Progenitor cell of endocrine pancreas (in vitro differentiated cells): ENCODE measurements around the gene SPOUT1. TPM values are rescaled to one million over a fixed set of nuclear protein-coding genes. Genes with fewer than 3 reads are reported as not detected.

Source experiments
- DNase-seq: peaks from one replicate; pipeline ENCODE4 v3.0.0; 2021; ENCODE audit warnings: low spot score; ENCODE audit not compliant: unreplicated experiment
- H3K27ac Mint-ChIP-seq: 2 replicates; pipeline ENCODE4 v1.8.0; 2021; ENCODE audit warnings: mild to moderate bottlenecking, moderate library complexity, mixed read lengths
- H3K27me3 Mint-ChIP-seq: 2 replicates; pipeline ENCODE4 v1.8.0; 2021; ENCODE audit warnings: mixed read lengths
- H3K36me3 Mint-ChIP-seq: 2 replicates; pipeline ENCODE4 v1.8.0; 2022; ENCODE audit warnings: mixed read lengths; ENCODE audit not compliant: insufficient read depth
- H3K4me1 Mint-ChIP-seq: 2 replicates; pipeline ENCODE4 v1.8.0; 2021; ENCODE audit warnings: low read depth, mixed read lengths
- H3K4me3 Mint-ChIP-seq: 2 replicates; pipeline ENCODE4 v1.8.0; 2021; ENCODE audit warnings: low read depth, mild to moderate bottlenecking, moderate library complexity, mixed read lengths
- H3K9me3 Mint-ChIP-seq: 2 replicates; pipeline ENCODE4 v1.8.0; 2021; ENCODE audit warnings: low read depth, mixed read lengths
- total RNA-seq: library from RNA; stranded (reverse); gene quantifications from 2 replicates; pipeline ENCODE4 v1.2.1, GENCODE V29; 2021
- TF ChIP-seq, protein P1 (sequence below): fragments of 200-600 bp; sonication (generic); IDR thresholded peaks from one replicate; pipeline ENCODE4 v1.5.0; 2021; ENCODE audit warnings: antibody characterized with exemption, mild to moderate bottlenecking; ENCODE audit not compliant: unreplicated experiment

Gene SPOUT1
- total RNA-seq, 1 donor from 2014 or later: 47.5 TPM

DNA sequence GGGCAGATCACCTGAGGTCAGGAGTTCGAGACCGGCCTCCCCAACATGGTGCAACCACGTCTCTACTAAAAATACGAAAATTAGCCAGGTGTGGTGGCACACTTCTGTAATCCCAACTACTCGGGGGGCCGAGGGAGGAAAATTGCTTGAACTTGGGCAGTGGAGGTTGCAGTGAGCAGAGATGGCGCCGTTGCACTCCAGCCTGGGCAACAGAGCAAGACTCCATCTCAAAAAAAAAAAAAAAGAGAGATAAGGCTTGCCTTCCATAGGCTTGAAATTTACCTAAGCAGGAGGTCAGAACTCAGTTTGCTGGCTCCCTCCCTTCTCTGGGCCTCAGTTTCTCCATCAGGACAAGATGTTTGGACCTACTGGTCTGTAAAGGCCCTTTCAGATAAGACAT lies 1.3 kb downstream of the SPOUT1 start:
- TF ChIP-seq, protein P1, sequence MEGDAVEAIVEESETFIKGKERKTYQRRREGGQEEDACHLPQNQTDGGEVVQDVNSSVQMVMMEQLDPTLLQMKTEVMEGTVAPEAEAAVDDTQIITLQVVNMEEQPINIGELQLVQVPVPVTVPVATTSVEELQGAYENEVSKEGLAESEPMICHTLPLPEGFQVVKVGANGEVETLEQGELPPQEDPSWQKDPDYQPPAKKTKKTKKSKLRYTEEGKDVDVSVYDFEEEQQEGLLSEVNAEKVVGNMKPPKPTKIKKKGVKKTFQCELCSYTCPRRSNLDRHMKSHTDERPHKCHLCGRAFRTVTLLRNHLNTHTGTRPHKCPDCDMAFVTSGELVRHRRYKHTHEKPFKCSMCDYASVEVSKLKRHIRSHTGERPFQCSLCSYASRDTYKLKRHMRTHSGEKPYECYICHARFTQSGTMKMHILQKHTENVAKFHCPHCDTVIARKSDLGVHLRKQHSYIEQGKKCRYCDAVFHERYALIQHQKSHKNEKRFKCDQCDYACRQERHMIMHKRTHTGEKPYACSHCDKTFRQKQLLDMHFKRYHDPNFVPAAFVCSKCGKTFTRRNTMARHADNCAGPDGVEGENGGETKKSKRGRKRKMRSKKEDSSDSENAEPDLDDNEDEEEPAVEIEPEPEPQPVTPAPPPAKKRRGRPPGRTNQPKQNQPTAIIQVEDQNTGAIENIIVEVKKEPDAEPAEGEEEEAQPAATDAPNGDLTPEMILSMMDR: no peak
- H3K36me3 Mint-ChIP-seq: peaks cover 11% of the 10 kb centered on the region
- H3K27ac Mint-ChIP-seq: no peak overlapping the region

DNA sequence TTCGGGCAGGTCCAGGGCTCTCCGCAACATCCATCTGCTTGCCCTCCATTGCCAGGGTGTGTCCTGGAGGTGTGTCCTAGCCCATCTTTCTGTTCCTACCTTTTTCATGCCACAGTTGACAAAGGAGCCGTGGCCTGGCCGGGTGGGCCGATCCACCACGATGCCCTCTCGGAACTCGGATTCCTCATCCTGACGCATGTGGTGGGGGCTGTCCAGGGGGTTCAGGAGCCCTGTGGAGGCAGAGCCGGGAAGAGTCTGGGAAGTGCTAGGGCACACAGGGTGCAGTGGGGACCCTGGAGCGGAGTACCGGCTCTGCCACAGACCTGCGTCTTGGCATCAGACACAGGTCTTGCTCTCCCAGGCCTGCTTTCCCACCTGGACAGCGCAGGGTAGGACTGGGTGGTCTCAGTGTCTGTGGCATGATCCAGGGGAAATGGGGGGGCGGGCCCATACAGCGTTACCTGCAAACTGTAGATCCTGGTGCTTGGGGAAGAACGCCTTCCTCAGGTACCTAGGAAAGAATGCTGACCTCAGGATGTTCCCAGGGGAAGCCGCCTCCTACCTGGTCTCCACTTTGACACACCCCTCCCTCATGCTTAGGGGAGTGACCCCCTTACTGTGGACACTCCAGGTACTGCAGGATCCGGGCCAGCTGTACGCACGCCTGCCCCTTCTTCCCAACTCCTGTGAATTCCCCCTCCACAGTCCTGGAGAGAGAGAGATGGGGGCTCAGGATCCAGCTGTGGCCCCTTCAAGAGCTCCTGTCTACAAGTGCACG lies 3.5 kb downstream of the SPOUT1 start:
- Mint-ChIP-seq H3K9me3 (no peaks in the 10 kb centered on the region), H3K4me1 (peaks cover 8% of the 10 kb centered on the region), H3K36me3 (peaks cover 12% of the 10 kb centered on the region), H3K4me3 (no peak overlapping the region), H3K27ac (no peak overlapping the region), H3K27me3 (no peaks in the 10 kb centered on the region)
- DNase-seq: no peak
- TF ChIP-seq, protein P1: peak; percentile 14

More for the DNA sequence above, 1.3 kb downstream of the SPOUT1 start:
- no peaks in the 10 kb centered on the region for H3K27me3 Mint-ChIP-seq
- H3K9me3 Mint-ChIP-seq: no peaks in the 10 kb centered on the region
- H3K4me1 Mint-ChIP-seq: peaks cover 8% of the 10 kb centered on the region
- DNase-seq: no peak
- H3K4me3 Mint-ChIP-seq: peak overlapping the region; percentile 88

DNA sequence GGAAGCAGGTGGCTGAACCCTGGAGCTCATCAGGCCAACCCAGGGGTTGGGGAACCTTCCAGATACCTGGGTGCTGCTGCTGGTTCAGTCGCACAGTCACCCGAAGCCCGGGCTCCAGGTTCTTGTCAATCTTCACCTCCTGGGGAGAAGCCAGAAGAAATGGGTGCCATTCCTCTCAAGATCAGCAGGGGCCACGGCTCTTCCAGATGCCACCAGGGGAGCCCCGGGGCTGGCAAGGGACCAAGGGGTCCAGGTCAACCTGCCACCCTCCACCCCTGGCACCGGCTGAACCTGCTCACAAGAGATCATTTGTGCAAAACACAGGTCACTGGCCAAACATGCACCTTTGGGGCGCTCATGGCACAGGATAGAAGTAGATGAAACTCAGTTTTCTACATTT lies 4.7 kb downstream of the SPOUT1 start:
- peaks cover 8% of the 10 kb centered on the region for H3K4me1 Mint-ChIP-seq
- no peaks in the 10 kb centered on the region for H3K9me3 Mint-ChIP-seq
- no peaks in the 10 kb centered on the region for H3K27me3 Mint-ChIP-seq
- H3K36me3 Mint-ChIP-seq: peaks cover 12% of the 10 kb centered on the region
- DNase-seq: no peak
- TF ChIP-seq, protein P1: no peak
- H3K4me3 Mint-ChIP-seq: no peak overlapping the region
- no peak overlapping the region for H3K27ac Mint-ChIP-seq

DNA sequence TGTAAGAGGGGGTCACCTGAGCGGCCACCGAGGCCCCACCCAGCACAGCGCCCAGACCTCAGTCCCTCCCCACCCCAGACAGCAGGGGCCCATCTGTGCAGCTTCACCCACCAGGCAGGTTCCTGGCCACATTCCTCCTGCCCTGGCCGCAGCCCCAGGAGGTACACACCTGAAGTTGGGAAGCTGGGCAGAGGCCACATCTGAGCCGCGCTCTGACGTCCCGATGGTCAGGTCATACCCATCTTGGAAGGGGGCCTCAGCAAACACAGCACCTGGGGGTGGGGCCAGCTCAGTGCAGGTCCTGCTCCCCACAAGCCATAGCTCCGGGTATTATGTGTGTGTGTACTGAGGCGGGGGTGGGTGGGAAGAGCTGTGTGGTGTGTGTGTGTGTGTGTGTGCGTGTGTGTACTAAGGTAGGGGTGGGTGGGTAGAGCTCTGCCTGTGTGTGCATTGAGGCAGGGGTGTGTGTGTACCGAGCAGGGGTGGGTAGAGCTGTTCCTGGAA lies 5.6 kb downstream of the SPOUT1 start:
- Mint-ChIP-seq H3K27ac (peak overlapping the region; percentile 56), H3K27me3 (no peaks in the 10 kb centered on the region), H3K36me3 (peaks cover 11% of the 10 kb centered on the region), H3K4me3 (no peak overlapping the region), H3K4me1 (peaks cover 8% of the 10 kb centered on the region), H3K9me3 (no peaks in the 10 kb centered on the region)
- DNase-seq: no peak
- TF ChIP-seq, protein P1: no peak

DNA sequence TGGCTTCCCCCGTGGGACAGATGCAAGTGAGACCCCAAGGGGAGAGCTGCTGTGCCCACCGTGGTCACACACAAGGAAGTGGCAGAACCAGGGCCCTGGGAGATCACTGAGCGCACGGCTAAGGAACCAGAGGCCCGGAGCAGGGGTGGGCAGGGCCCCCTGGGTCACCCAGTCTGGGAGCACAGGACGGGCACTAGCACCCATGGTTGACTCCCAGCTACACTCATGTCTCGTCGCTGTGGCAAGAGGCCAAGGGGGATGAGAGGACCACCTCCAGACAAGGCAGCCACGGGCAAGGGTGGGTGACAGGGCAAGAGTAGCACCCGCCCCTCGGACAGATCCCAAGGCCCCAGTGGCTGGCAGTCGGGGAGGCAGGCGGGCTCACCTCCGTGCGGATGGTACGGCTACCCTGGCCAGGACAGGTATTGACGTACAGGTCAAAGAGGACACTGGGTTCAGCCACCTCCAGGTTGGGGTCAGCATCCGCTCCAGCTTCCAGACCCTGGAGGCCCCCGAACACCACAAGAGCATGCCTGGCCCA lies 6.2 kb downstream of the SPOUT1 start:
- Mint-ChIP-seq H3K36me3 (peaks cover 8% of the 10 kb centered on the region), H3K4me3 (no peak overlapping the region), H3K9me3 (no peaks in the 10 kb centered on the region), H3K27me3 (no peaks in the 10 kb centered on the region), H3K27ac (no peak overlapping the region), H3K4me1 (peaks cover 3% of the 10 kb centered on the region)
- TF ChIP-seq, protein P1: no peak
- DNase-seq: no peak
